Kidney glomerular epithelial cell (primary cell): ENCODE measurements around the gene TLNRD1.
A peak's percentile ranks its signal among the peaks of the same experiment; 100 is the strongest.

Source experiments
- DNase-seq: peaks from one replicate; lab custom pipeline; 2025; lab: John Stamatoyannopoulos, UW

Gene TLNRD1

DNA sequence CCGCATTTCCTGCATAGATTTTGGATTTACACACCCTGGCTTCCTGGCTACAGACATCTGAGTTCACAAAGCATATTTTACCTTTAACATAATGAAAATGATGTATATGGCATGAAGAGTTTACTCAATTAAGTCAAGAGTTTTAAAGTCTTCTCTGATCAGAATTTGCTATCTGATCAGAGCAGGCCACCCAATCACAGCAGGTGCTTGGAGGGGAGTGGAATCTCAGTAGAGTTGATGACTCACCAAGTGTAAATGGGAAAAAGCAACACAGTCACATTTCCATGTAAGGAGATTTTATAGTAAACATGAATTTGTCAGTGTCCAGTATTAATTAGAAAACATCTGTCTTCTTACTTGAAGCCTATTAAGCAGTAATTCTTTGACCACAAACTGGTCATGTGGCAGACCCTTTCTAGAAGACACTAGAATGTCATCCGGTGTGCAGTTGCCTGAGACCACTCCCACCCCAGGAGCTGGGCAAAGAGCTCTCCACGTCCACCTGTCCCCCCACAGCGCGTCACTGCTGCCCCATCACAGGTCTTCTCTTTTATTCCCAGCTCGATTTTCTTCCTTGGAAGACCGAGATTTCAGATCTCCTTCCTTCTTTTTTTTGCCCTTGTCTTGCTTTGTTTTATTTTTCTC lies 21.9 kb upstream of the TLNRD1 start:
- DNase-seq, result no peak

DNA sequence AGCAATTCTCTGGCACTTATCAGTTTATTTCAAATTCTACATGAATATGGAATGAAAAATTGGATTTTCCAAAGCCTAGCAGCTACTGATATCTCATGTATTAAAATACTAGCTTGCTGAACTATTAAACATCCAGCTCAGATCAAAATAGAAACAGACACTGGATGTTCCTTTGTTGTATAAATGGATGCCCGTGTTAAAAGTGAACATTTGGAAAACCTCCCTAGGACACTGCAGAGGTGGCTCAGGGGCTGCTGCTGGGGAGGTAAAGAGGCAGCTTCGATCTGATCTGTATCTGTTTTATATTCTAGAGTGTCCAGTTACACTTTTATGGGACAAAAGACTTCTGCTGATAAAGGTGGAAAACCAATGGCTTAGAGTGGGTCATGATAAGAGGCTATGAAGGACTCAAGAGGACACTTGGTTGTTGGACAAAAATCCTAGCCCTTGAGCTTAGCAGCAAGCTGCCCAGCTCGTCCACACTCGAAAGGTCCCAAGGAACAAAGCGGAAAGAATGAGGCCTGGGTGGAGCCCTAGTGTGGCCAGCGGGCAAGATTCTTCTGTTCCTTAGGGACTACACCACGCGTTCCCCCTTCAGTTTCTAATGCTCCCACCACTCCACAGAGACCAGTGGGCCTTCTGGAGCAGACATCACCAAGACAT lies 21.1 kb upstream of the TLNRD1 start:
- no peak for DNase-seq

- no peak for DNase-seq
These were observed 18.5 kb upstream of the TLNRD1 start for GRCh38 chr15:80982205-80982604.

DNA sequence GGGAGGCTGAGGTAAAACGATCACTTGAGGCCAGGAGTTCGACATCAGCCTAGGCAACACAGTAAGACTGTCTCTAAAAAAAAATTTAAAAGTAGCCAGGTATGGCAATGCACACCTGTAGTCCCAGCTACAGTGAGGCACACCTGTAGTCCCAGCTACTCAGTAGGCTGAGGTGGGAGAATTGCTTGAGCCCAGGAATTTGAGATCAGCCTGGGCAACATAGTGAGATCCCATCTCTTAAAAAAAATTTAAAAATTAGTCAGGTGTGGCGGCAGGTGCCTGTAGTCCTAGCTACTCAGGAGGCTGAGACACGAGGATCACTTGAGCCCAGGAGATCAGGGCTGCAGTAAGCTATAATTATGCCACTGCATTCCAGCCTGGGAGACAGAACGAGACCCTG lies 17.9 kb upstream of the TLNRD1 start:
- DNase-seq, result no peak

DNA sequence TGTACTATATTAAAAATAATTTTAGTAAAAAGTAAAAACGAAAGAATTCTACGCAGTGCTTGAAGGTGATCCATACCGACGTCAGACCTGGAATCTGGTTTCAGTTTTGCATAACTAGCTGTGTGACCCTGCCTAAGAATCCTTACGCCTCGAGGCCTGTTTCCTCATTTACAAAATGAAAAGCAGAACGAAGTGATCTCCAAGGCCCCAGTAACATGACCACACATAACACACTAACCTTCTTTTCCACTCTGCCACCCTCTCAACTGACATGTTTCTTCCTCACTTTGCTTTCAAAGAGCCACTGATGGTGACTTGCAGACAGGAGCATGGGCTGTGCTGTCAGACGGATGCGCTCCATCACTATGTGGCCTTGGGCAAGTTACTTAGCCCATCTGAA lies 15.9 kb upstream of the TLNRD1 start:
- no peak for DNase-seq

GRCh38 chr15:80985981-80986380 lies 14.7 kb upstream of the TLNRD1 start:
- no peak for DNase-seq

DNA sequence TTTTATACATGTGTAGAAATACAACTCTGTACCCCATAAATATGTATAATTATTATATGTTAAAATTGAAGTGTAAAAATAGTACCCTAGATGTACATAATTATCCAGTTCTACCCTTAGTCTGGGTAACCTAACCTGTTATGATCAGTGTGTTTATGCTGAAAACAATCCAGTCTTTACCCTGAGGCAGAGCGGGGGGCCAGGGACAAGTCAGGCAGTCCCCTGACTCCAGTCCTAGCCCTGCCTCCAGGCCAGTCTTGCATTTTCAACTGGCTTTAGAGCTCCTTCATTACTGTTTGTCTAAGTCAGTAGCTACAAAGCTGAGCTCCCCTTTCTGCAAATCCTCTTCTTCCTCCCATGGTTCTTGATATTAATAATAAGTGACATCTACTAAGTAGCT lies 14.2 kb upstream of the TLNRD1 start:
- no peak for DNase-seq

GRCh38 chr15:80988148-80988796 lies 12.5 kb upstream of the TLNRD1 start:
- DNase-seq, result no peak

- no peak for DNase-seq
These were observed 11.6 kb upstream of the TLNRD1 start for GRCh38 chr15:80989081-80989517.

GRCh38 chr15:80989518-80990478 lies 10.9 kb upstream of the TLNRD1 start, which contains the start of gene MESD:
Gene MESD (minus strand): TSS chr15:80989819. CDS start chr15:80989791, 28 bp downstream.
- DNase-seq, result peak; percentile 91

DNA sequence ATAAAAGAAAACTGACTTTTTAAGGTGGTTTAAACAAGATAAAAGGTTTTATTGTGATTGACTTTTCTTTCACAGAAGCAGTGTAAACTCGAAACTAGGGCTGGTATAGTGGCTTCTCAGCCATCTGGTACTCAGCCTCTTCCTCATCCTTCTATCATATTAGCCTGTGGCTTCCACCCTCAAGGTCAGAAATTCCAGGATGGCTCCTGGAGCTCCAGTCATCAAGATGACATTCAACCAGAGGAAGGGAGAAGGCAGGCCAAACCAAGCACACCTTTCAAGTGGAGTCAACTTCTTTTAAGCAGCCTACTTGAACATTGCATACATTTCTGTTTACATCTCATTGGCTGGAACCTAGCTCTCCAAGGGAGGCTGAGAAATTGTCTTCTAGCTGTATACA lies 9.8 kb upstream of the TLNRD1 start:
- DNase-seq, result no peak

DNA sequence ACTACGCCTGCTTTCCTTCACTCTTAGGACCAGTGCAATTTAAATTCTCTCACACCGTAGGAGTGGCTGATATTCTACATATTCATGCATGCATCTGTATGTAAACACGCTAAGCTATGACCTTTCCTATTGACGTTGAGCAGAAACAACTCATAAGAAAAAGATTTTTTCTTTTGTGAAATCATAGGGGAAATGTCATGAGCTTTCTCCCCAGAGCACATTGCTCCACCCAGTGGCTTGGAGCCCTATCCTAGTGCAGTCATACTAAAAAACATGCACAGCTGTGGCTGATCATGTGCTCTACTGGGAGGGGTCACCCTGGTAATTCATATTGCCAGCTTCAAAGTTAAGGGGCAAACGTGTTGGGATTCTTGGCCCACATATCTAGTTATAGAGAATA lies 9.3 kb upstream of the TLNRD1 start:
- DNase-seq, result no peak

GRCh38 chr15:80992006-80992405 lies 8.7 kb upstream of the TLNRD1 start:
- no peak for DNase-seq

GRCh38 chr15:80992441-80992840 lies 8.3 kb upstream of the TLNRD1 start:
- DNase-seq, result no peak

DNA sequence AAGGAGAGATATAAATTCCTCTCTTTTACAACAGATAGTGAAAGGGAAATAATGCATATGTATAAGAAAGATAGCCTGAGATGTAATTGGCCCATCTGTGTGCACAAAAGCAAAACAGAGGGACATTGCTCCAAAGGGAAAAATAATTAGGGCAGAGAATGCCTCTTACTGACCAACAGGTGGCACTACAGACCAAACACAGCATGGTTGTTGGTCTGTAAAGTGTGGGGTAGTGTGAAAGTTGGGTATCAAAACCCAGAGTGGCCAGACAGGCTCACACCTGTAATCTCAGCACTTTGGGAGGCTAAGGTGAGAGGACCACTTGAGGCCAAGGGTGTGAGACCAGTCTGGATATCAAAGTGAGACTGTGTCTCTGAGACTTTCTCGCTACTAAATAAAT lies 4.5 kb upstream of the TLNRD1 start:
- no peak for DNase-seq

DNA sequence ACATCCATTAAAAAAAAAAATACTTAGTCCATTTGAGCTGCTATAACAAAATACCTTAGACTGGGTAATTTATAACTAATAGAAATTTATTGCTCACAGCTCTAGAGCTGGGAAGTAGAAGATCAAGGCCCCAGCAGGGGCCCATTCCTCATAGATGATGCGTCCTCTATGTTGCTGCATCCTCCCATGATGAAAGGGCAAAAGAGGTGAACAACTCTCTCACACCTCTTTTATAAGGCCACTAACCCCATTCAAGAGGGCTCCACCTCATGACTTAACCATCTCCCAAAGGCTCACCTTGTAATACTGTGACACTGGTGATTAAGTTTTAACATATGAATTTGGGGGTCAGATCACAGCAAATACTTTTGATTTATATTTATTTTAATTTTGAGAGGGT lies 3.0 kb upstream of the TLNRD1 start:
- DNase-seq, result no peak

GRCh38 chr15:80998251-80998650 lies 2.5 kb upstream of the TLNRD1 start:
- DNase-seq, result no peak

GRCh38 chr15:80999623-81000036 lies 1.1 kb upstream of the TLNRD1 start:
- no peak for DNase-seq

- peak; percentile 10 for DNase-seq
These were observed 539 bp upstream of the TLNRD1 start for GRCh38 chr15:81000144-81000623.

- peak; percentile 13 for DNase-seq
These were observed 657 bp downstream of the TLNRD1 start for GRCh38 chr15:81001152-81002008.

- DNase-seq, result no peak
These were observed 1.2 kb downstream of the TLNRD1 start for GRCh38 chr15:81002009-81002330.
